H1 (cell line): ENCODE measurements around the gene AMPD3.

Source experiments
- ATF3 ChIP-seq: IDR thresholded peaks from 2 replicates; pipeline ENCODE4 v1.6.1; 2011; ENCODE audit warnings: low read depth, mild to moderate bottlenecking, low read length; ENCODE audit not compliant: insufficient read depth
- CTCF ChIP-seq, 3 experiments: IDR thresholded peaks; 1 replicate in 2 of 3; 2 replicates in 1 of 3; pipeline versions ENCODE4 v1.5.1 to v1.6.1; 2011; ENCODE audit warnings: low read length in 3 of 3, mild to moderate bottlenecking in 3 of 3, inconsistent platforms in 2 of 3, low read depth in 1 of 3, moderate library complexity in 1 of 3; ENCODE audit not compliant: insufficient read depth in 1 of 3; ENCODE audit errors: control extremely low read depth in 1 of 3
- POLR2AphosphoS5 ChIP-seq: IDR thresholded peaks from 2 replicates; pipeline ENCODE4 v1.6.1; 2011; ENCODE audit warnings: low read depth, low read length
- SAP30 ChIP-seq: fragments of 300-600 bp; sonication (generic); IDR thresholded peaks from 2 replicates; pipeline ENCODE4 v1.7.1; 2012; ENCODE audit warnings: low read length, moderate library complexity, mild to moderate bottlenecking, inconsistent platforms; ENCODE audit not compliant: insufficient read depth, insufficient replicate concordance
- SP2 ChIP-seq: IDR thresholded peaks from 2 replicates; pipeline ENCODE4 v1.6.1; 2012; ENCODE audit warnings: mild to moderate bottlenecking, low read length, inconsistent platforms
- USF2 ChIP-seq: IDR thresholded peaks from 2 replicates; pipeline ENCODE4 v1.6.1; 2011; ENCODE audit warnings: low read length, improper control_type of control experiment

- TF ChIP-seq USF2 (no peak), POLR2AphosphoS5 (no peak), SAP30 (no peak), SP2 (no peak), CTCF (IDR thresholded peaks at IDR 0.05; ENCODE audit: control extremely low read depth in 1 of 3, insufficient read depth in 1 of 3, low read depth in 1 of 3, low read length in 3 of 3) (no peak), ATF3 (no peak)
Observed at GRCh38 chr11:10454878-10455631, at the start of gene AMPD3.
